Suppressor macrophage treated with lipopolysaccharide for 4 hours (primary cell): ENCODE results near the gene OR10H4.
"Not testable (repeated sequence)": the region's sequence is repeated elsewhere in the genome, so short reads cannot be mapped to it uniquely, and the experiment has no call there.

Experiments
- DNase-seq: peaks from one replicate; pipeline ENCODE4 v3.0.0-alpha.2; 2020

The OR10H4 gene

DNA sequence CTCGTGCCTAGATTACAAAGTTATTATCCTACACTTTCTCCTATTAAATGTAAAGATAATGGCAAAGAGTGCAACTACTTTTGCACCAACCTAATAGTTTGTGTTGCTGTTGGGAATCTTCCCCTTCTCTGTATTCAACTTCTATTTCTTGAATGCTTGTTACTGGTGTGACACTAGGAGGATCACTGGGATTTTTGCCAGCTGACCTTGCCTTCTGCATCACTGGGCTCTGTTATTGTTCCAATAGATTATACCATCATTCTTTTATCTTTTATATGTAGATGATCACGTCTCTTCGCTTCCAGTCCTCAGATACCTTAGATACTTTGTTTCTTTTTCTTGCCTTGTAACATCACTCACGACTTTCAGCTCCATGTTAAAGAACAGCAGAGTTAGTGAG is 3.5 kb upstream of the OR10H4 start:
- no peak for DNase-seq

DNA sequence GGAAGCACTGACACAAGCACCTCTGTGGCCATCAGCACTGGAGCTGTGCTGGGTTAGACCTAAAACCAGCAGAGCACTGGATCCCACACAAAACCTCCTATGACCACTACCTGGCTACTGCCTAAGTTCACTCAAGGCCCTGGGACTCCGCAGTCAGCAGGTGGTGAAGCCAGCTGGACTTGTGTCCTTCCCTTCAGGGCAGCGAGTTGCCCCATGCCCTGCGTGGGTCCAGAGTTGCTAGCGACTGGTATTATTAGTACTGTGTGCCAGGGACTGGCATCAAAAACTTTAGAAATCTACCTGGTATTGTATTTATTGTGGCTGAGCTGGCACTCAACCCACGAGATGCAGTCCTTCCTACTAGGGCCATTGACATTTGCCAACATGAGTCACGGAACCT is 6.0 kb downstream of the OR10H4 start:
- no peak for DNase-seq

GRCh38 chr19:15962319-15962718 is 13.5 kb downstream of the OR10H4 start:
- no peak for DNase-seq

- DNase-seq, result no peak
Measured at GRCh38 chr19:15964231-15964630, 15.4 kb downstream of the OR10H4 start.

DNA sequence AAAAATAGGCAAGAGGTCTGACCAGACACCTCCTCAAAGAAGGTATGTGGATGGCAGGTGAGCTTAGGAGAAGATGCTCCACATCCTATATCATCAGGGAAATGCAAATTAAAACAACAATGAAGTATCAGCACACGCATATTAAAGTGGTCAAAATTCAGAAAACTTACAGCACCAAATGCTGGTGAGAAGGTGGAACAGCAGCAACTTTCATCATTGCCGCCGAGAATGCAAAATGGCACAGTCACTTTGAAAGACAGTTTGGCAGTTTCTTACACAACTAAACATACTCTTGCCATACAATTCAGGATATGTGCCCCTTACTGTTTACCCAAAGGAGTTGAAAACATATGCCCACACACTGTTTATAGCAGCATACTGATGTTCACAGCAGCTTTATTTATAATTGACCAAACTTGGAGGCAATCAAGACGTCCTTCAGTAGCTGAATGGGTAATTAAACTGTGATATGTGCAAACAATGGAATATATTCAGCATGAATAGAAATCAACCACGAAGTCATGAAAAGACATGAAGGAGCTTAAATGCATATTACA is 22.5 kb downstream of the OR10H4 start:
- DNase-seq, result no peak

- not testable (repeated sequence) for DNase-seq
Measured at GRCh38 chr19:15972043-15972442, 23.2 kb downstream of the OR10H4 start.

DNA sequence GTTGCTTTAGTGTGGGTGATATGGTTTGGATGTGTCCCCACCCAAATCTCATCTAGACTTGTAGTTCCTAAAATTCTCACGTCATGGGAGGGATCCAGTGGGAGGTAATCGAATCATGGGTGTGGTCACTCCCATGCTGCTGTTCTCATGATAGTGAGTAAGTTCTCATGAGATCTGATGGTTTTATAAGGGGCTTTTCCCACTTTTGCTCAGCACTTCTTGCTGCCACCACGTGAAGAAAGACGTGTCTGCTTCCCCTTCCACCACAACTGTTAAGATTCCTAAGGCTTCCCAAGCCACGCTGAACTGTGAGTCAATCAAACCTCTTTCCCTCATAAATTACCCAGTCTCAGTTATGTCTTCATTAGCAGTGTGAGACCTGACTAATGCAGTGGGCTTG is 26.0 kb downstream of the OR10H4 start:
- DNase-seq, result peak; percentile 58

DNA sequence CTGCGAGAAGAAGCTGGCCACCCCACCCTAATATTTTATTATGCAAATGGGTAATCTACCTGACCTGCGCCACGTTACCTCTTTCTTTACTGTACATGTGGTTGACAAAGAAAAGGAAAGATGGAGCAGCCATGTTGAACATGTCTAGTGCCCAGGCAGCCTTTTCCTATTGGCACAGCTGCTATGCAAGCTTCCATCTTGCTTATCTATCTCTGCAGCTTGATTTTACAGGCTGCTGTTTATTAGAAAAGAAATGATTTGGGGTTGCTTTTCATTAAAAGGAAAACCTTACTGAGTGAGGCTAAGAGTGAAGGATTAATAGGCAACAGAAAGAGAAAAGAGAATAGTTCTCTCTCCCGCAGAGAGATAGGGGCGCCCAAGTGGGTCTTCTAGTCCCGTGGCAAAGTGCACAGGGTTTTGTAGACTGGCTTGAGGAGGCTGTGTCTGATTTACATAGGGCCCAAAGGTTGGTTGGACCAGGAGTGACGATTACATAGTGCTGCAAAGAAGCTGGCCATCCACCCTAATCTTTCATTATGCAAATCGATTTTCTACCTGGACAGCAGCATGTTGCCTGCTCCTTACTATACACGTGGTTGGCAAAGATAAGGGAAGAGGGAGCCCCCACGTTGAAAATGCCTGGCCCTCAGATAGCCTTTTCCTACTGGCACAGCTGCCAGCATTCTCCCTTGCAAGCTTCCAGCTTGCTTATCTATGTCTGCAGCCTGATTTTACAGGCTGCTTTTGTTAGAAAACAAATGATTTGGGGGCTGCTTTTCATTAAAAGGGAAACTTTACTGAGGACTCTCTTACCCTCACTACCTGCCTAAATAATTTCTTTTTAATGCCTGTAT is 28.3 kb downstream of the OR10H4 start:
- DNase-seq, result no peak

DNA sequence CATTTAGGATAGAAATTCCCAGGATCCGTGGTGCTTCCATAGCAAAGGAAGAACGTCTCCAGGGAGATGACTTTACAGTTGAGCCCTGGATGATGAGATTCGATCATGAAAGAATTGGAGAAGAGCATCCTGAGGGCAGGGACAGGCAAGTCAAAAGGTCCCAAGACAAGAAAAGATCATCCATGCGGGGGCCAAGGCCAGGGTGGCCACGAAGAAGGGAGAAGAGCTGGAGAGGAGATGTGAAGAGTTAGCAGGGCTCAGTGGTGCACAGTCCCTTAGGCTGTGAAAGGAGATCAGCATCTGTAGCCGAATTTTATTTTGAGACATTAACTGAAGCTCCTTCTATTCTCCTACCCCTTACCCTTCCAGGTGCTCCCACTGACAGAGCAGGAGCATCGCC is 28.9 kb downstream of the OR10H4 start:
- DNase-seq, result no peak

DNA sequence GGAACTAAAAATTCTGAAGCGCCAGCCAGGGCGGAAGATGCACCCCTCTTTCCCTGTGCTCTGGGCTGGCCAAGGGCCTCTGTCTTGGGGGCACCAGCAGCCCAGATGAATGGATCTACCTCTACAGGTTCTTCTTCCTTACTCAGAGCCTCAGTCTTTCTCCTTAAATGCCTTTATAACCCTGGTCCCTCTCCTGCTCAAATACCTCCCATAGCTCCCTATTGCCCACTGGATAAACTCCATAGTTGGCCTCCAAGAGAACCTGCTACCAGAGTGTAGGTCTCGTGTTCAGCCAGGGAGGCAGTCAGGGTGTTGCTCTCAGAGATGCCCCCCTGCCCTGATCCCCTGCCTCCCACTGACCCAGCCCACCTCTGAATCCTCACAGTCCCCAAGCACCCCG is 30.5 kb downstream of the OR10H4 start:
- no peak for DNase-seq

GRCh38 chr19:15985831-15986230 is 37.0 kb downstream of the OR10H4 start:
- DNase-seq, result not testable (repeated sequence)

GRCh38 chr19:15986701-15987100 is 37.9 kb downstream of the OR10H4 start:
- peak; percentile 9 for DNase-seq

GRCh38 chr19:15989889-15990288 is 41.1 kb downstream of the OR10H4 start:
- no peak for DNase-seq

DNA sequence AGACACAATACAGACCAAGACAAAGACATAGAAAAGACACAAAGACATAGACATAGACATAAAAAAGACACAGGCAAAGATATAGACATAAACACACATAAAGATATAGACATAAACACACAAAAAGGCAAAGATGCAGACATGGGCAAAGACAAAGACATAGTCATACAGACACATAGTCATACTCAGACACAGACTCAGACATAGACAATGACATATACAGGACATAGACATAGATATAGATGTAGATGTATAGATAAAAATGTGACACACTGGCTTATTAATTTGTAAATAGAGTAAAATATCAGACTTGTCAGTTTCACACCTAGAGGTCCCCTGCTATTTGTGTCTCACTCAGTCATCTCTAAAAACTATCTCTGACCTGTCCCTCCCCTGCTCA is 42.8 kb downstream of the OR10H4 start:
- no peak for DNase-seq

DNA sequence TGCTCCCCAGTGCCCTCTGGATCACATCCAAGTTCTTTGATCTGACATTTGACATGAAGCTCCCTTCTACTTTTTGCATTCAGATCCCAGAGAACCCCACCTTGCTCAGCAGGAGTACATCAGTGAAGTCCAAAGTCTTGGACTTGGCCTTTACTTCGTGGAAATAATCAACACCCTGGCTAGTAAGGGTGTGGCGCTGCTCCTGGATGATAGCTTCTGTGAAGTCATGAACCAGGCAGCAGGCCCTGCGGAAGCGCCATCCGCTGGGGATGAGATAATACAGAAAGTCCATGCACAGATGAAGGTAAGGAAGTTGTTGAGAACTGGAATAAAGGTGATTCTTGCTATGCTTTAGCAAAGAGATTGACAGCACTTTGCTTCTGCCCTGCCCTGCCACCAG is 43.2 kb downstream of the OR10H4 start:
- no peak for DNase-seq

DNA sequence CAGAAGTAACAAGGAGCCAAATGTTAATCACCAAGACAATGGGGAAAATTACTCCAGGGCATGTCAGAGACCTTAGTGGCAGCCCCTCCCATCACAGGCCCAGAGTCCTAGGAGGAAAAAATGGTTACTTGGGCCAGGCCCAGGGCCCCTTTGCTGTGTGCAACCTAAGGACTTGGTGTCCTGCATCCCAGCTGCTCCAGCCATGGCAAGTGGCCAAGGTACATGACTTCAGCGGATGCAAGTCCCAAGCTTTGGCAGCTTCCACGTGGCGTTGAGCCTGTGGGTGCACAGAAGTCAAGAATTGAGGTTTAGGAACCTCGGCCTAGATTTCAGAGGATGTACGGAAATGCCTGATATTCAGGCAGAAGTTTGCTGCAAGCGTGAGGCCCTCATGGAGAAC is 46.7 kb downstream of the OR10H4 start:
- no peak for DNase-seq

GRCh38 chr19:15998166-15998565 is 49.4 kb downstream of the OR10H4 start:
- DNase-seq, result no peak
